Colonic mucosa (tissue), 4 donors: ENCODE data around the gene SCUBE1. TPM values are rescaled to one million over a fixed set of nuclear protein-coding genes. Genes with fewer than 3 reads are reported as not detected.

ENCODE experiments used
- DNase-seq: peaks from one replicate; pipeline ENCODE4 v3.0.0-alpha.2; 2020
- H3K27ac ChIP-seq: fragments of 200-600 bp; one replicate; pipeline ENCODE4 v1.8.0; 2021
- H3K27me3 ChIP-seq: fragments of 200-600 bp; one replicate; pipeline ENCODE4 v1.8.0; 2021
- H3K36me3 ChIP-seq: fragments of 200-600 bp; one replicate; pipeline ENCODE4 v1.8.0; 2021
- H3K4me1 ChIP-seq: fragments of 200-600 bp; one replicate; pipeline ENCODE4 v1.8.0; 2021; ENCODE audit warnings: mild to moderate bottlenecking
- H3K4me3 ChIP-seq: fragments of 200-600 bp; one replicate; pipeline ENCODE4 v1.8.0; 2021
- H3K9ac ChIP-seq, 2 donors: one replicate each; pipeline ENCODE4 v1.7.0; 2013; ENCODE audit warnings: control low read depth in 2 of 2, low read depth in 2 of 2, low read length in 2 of 2
- H3K9me3 ChIP-seq: fragments of 200-600 bp; one replicate; pipeline ENCODE4 v1.8.0; 2021
- intact Hi-C: fragments of 100-400 bp; cut with DNase I; formaldehyde crosslinking; loops from one replicate; pipeline ENCODE4 v1.14.1; 2022
- total RNA-seq, 2 donors: library from RNA; stranded (reverse); fragmentation: NEBNext Ultra II Directional in 1 of 2; extraction: Animal tissue kit (Norgen Biotek cat#: 25700) in 1 of 2; gene quantifications; one replicate each; pipeline ENCODE4 v1.2.1, GENCODE V29; 2021
- TF ChIP-seq, protein P1 (sequence below): fragments of 200-600 bp; IDR thresholded peaks from one replicate; pipeline ENCODE4 v1.8.0; 2022; ENCODE audit warnings: antibody characterized with exemption, mild to moderate bottlenecking
- donor health status: healthy.
- donor health status: DM: no; HTN: no; CAD: no.
- donor health status: DM: no; HTN: no; CAD: no.

The SCUBE1 gene
- total RNA-seq, 2 donors from 2014 or later, result 1.7 to 5.6 TPM

DNA sequence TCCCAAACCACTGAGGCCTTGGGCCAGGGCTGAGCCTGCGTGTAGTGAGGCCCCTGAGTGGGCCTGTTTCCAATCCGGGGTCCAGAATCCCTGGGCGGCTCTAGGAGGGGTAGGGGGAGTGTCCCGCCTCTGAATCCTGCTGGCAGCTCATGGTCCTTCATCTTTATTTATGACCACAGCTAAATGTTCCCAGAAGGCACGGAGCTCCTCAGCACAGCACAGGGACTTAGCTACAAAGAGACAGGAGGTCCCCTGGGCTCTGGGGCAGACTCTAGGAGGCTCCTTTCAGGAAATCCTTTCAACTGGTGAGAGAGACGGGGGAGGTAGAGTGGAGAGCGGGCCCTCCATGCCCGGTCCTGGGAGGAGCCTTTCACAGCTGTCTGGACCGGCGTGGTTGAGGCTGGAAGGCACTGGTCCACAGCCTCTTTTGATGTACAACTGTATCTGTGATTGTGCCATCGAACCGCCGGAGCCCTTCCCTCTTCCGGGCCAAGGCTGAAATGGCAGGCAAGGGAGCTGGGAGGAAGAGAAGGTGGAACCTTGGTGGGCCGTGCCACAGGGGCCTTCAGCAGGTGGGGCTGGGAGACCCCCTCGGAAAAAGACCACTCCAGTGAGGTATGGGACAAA lies 46.8 kb downstream of the SCUBE1 start:
- TF ChIP-seq, protein P1, sequence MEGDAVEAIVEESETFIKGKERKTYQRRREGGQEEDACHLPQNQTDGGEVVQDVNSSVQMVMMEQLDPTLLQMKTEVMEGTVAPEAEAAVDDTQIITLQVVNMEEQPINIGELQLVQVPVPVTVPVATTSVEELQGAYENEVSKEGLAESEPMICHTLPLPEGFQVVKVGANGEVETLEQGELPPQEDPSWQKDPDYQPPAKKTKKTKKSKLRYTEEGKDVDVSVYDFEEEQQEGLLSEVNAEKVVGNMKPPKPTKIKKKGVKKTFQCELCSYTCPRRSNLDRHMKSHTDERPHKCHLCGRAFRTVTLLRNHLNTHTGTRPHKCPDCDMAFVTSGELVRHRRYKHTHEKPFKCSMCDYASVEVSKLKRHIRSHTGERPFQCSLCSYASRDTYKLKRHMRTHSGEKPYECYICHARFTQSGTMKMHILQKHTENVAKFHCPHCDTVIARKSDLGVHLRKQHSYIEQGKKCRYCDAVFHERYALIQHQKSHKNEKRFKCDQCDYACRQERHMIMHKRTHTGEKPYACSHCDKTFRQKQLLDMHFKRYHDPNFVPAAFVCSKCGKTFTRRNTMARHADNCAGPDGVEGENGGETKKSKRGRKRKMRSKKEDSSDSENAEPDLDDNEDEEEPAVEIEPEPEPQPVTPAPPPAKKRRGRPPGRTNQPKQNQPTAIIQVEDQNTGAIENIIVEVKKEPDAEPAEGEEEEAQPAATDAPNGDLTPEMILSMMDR, result no peak
- Histone ChIP-seq H3K27me3 (no peaks in the 10 kb centered on the region), H3K9ac (peak overlapping the region in 1 of 2 donors; percentile 24), H3K4me1 (no peaks in the 10 kb centered on the region), H3K9me3 (no peaks in the 10 kb centered on the region), H3K4me3 (no peak overlapping the region), H3K36me3 (no peaks in the 10 kb centered on the region), H3K27ac (no peak overlapping the region)
- no peak for DNase-seq
- intact Hi-C loops, result no loop called here

DNA sequence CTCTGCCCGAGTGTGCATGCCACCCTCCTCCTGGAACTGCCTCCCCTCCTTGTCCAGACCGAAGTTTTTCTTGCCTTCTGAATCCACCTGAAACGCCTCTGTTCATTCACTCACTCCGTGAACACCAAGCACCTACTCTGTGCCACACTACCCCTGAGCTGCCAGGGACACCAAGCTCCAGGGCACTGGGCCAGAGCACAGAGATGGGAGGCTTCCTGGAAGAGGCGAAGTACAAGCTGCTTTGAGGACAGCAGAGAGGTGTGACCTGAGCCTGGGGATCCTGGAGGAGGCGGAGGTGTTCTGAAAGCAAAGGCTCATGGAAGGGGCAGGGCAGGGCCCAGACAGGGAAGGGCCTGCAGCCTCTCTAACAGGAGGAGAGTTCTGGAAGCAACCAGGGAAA lies 47.5 kb downstream of the SCUBE1 start:
- H3K9ac ChIP-seq, result no peak overlapping the region
- DNase-seq, result no peak
- no peak overlapping the region for H3K4me3 ChIP-seq
- no peak overlapping the region for H3K27ac ChIP-seq
- H3K4me1 ChIP-seq, result no peaks in the 10 kb centered on the region
- H3K27me3 ChIP-seq, result no peaks in the 10 kb centered on the region
- H3K9me3 ChIP-seq, result no peaks in the 10 kb centered on the region
- intact Hi-C loops, result no loop called here
- TF ChIP-seq, protein P1, result no peak
- H3K36me3 ChIP-seq, result no peaks in the 10 kb centered on the region

DNA sequence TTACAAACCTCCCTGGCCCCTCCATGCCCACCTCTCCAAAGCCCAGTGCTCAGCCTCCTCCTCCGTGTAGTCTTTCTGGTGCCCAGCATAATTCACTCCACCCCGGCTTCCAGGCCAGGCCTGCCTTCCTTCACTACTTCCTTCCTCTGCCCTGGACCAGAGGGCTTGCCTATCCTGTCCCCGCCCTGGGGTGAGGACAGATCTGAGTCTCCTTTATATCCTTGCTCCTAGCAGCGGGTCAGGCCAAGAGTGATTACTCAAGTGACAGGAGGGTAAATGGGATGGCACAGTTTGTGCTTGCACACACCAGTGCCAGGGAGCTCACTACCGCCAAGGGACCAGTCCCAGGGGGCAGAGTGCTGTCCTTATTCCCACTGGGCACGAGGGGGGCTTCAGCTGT lies 48.0 kb downstream of the SCUBE1 start:
- Histone ChIP-seq H3K4me1 (no peaks in the 10 kb centered on the region), H3K9ac (no peak overlapping the region), H3K9me3 (no peaks in the 10 kb centered on the region), H3K27ac (no peak overlapping the region), H3K27me3 (no peaks in the 10 kb centered on the region), H3K4me3 (no peak overlapping the region), H3K36me3 (no peaks in the 10 kb centered on the region)
- TF ChIP-seq, protein P1, result no peak
- intact Hi-C loops, result no loop called here
- DNase-seq, result no peak

DNA sequence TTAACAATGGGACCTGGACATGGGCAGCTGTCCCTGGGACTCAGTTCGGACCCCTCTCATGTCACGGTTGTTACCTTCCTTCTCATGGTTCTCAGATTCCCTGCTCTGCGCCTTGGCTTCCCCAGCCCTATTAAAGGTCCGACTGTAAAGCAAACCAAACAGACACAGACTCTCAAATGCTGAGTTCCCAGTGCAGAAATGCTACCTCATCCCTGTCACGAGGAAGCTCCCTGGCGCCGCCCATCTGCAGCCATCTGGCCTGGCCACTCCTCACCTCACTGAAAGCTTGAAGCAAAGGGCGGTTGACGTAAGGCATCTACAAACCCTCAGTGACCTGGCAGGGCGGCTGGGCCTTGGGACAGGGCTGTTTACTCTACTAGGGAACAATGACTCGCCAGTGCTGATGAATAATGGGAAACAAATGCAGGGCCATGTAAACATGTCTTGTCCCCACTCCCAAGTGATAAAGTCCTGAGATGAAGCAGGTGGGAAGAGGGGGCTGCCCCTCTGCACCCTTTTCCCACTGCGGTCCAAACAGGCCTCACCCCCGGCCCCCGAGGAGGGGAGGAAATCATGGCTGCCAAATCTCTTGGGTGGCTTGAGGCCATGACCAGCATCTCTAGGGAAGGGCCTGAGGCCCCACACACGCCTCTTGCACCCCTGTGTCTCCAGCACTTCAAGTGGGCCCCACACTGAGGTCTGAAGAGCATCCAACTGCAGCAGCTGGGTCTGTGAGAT lies 49.3 kb downstream of the SCUBE1 start:
- intact Hi-C loops, result no loop called here
- TF ChIP-seq, protein P1, result no peak
- Histone ChIP-seq H3K27ac (peak overlapping the region; percentile 63), H3K4me3 (no peak overlapping the region), H3K36me3 (no peaks in the 10 kb centered on the region), H3K4me1 (no peaks in the 10 kb centered on the region), H3K9me3 (no peaks in the 10 kb centered on the region), H3K9ac (peak overlapping the region in 1 of 2 donors; percentile 34), H3K27me3 (no peaks in the 10 kb centered on the region)
- DNase-seq, result peak; percentile 78

DNA sequence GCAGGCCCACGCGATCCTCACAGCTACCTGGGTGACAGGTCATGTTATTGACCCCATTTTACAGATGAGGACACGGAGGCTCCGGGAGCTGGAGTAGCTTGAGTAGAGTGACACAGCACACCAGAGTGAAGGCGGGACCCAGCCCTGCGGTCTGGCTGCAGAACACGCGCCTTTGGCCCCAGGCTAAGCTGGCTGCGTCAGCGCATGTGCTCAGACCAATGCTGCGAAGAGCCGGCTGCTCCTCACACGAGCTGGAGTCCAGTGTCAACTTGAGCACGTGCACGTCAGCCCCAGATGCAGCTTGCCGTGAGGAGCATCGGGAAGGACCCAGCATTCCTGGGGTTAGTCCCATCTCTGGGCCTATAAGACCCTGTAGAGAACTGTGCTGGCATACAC lies 49.9 kb downstream of the SCUBE1 start:
- no peaks in the 10 kb centered on the region for H3K36me3 ChIP-seq

More for the DNA sequence above, 49.9 kb downstream of the SCUBE1 start:
- Histone ChIP-seq H3K4me1 (no peaks in the 10 kb centered on the region), H3K27me3 (no peaks in the 10 kb centered on the region), H3K9me3 (no peaks in the 10 kb centered on the region), H3K9ac (peak overlapping the region in 1 of 2 donors; percentile 34), H3K4me3 (no peak overlapping the region), H3K27ac (peak overlapping the region; percentile 63)
- peak; percentile 37 for DNase-seq
- intact Hi-C loops, result no loop called here
- TF ChIP-seq, protein P1, result no peak
